Endodermal cell (in vitro differentiated cells): ENCODE results near the gene CYP11A1. TPM values are rescaled to one million over a fixed set of nuclear protein-coding genes. Genes with fewer than 3 reads are reported as not detected.

ENCODE experiments used
- DNase-seq: peaks from one replicate; pipeline ENCODE4 v3.0.0-alpha.2; 2017
- H3K27ac ChIP-seq: 2 replicates; pipeline ENCODE4 v1.5.1; 2013; ENCODE audit warnings: mild to moderate bottlenecking, low read depth, low read length, moderate library complexity
- H3K27me3 ChIP-seq: 2 replicates; pipeline ENCODE4 v1.6.1; 2013; ENCODE audit warnings: mild to moderate bottlenecking, low read length, moderate library complexity; ENCODE audit not compliant: insufficient read depth, control insufficient read depth, poor library complexity, severe bottlenecking
- H3K36me3 ChIP-seq: 2 replicates; pipeline ENCODE4 v1.7.0; 2013; ENCODE audit warnings: mild to moderate bottlenecking, low read length, moderate library complexity; ENCODE audit not compliant: control insufficient read depth, insufficient read depth
- H3K4me1 ChIP-seq: one replicate; pipeline ENCODE4 v1.7.0; 2013; ENCODE audit warnings: low read length; ENCODE audit not compliant: control insufficient read depth, insufficient read depth
- H3K4me3 ChIP-seq: 2 replicates; pipeline ENCODE4 v1.5.1; 2013; ENCODE audit warnings: mild to moderate bottlenecking, low read length, moderate library complexity
- H3K9ac ChIP-seq: 2 replicates; pipeline ENCODE4 v1.6.1; 2013; ENCODE audit warnings: mild to moderate bottlenecking, low read length, moderate library complexity; ENCODE audit not compliant: poor library complexity, severe bottlenecking; ENCODE audit errors: extremely low read depth
- H3K9me3 ChIP-seq: 2 replicates; pipeline ENCODE4 v1.6.1; 2013; ENCODE audit warnings: mild to moderate bottlenecking, low read length, moderate library complexity; ENCODE audit not compliant: control insufficient read depth
- H3K27ac Mint-ChIP-seq: 2 replicates; pipeline ENCODE4 v1.8.0; 2020; ENCODE audit warnings: mixed read lengths
- H3K27me3 Mint-ChIP-seq: 2 replicates; pipeline ENCODE4 v1.8.0; 2021; ENCODE audit warnings: mild to moderate bottlenecking, mixed read lengths; ENCODE audit not compliant: insufficient read depth
- H3K36me3 Mint-ChIP-seq: 2 replicates; pipeline ENCODE4 v1.8.0; 2020; ENCODE audit warnings: low read depth, mixed read lengths
- H3K4me1 Mint-ChIP-seq: 2 replicates; pipeline ENCODE4 v1.8.0; 2020; ENCODE audit warnings: mixed read lengths
- H3K4me3 Mint-ChIP-seq: 2 replicates; pipeline ENCODE4 v1.8.0; 2020; ENCODE audit warnings: mild to moderate bottlenecking, moderate library complexity, mixed read lengths
- H3K9me3 Mint-ChIP-seq: 2 replicates; pipeline ENCODE4 v1.8.0; 2020; ENCODE audit warnings: mild to moderate bottlenecking, mixed read lengths
- CTCF ChIP-seq: fragments of 200-600 bp; sonication (generic); conservative IDR thresholded peaks from 2 replicates; pipeline ENCODE4 v1.5.0; 2021; ENCODE audit warnings: antibody characterized with exemption, mild to moderate bottlenecking
- WGBS, 2 experiments: methylation state at CpG; one replicate each; pipeline versions ENCODE4 v1.1.5 to v1.1.7; 2013; ENCODE audit warnings: missing lambda C conversion rate in 2 of 2, mixed read lengths in 1 of 2; ENCODE audit not compliant: insufficient coverage in 1 of 2, insufficient read length in 1 of 2; 5-methylcytosine and 5-hydroxymethylcytosine counted together
- total RNA-seq, 2 donors: library from RNA; stranded (reverse); fragmentation: NEBNext Ultra II Directional in 1 of 2; extraction: Animal tissue kit (Norgen Biotek cat#: 25700) in 1 of 2; gene quantifications; 2 replicates in 1 of 2; 3 replicates in 1 of 2; pipeline ENCODE4 v1.2.1, GENCODE V29; 2021

CYP11A1 gene
- total RNA-seq, 2 donors from 2014 or later: 4.8 to 5.3 TPM

- Mint-ChIP-seq H3K4me3 (no peak overlapping the region), H3K27me3 (no peaks in the 10 kb centered on the region), H3K4me1 (peaks cover 9% of the 10 kb centered on the region), H3K36me3 (no peaks in the 10 kb centered on the region), H3K27ac (no peak overlapping the region), H3K9me3 (no peaks in the 10 kb centered on the region)
- Histone ChIP-seq H3K9me3 (no peaks in the 10 kb centered on the region), H3K4me3 (no peak overlapping the region), H3K4me1 (no peaks in the 10 kb centered on the region), H3K27me3 (no peaks in the 10 kb centered on the region), H3K36me3 (no peaks in the 10 kb centered on the region), H3K27ac (no peak overlapping the region), H3K9ac (no peak overlapping the region)
- no peak for DNase-seq
- no peak for TF ChIP-seq CTCF
- WGBS, 2 experiments: 77 to 80% methylated on average over 2 to 3 of the region's 3 CpGs
Observed at GRCh38 chr15:74384566-74384880, 17.1 kb upstream of the CYP11A1 start.

- Histone ChIP-seq H3K4me1 (no peaks in the 10 kb centered on the region), H3K9ac (no peak overlapping the region), H3K27me3 (no peaks in the 10 kb centered on the region), H3K4me3 (no peak overlapping the region), H3K27ac (no peak overlapping the region), H3K9me3 (no peaks in the 10 kb centered on the region), H3K36me3 (no peaks in the 10 kb centered on the region)
- WGBS, 2 experiments: 91 to 93% methylated on average over 7 to 8 of the region's 8 CpGs
- H3K36me3 Mint-ChIP-seq: no peaks in the 10 kb centered on the region
- DNase-seq: no peak
- no peak for TF ChIP-seq CTCF
- H3K4me1 Mint-ChIP-seq: peaks cover 4% of the 10 kb centered on the region
- no peak overlapping the region for H3K4me3 Mint-ChIP-seq
- H3K27ac Mint-ChIP-seq: peak overlapping the region; percentile 13
- no peaks in the 10 kb centered on the region for H3K27me3 Mint-ChIP-seq
- H3K9me3 Mint-ChIP-seq: no peaks in the 10 kb centered on the region
Observed at GRCh38 chr15:74383695-74384565, 16.5 kb upstream of the CYP11A1 start.

- H3K36me3 Mint-ChIP-seq: no peaks in the 10 kb centered on the region
- no peaks in the 10 kb centered on the region for H3K9me3 Mint-ChIP-seq
- no peaks in the 10 kb centered on the region for H3K27me3 ChIP-seq
- no peak for TF ChIP-seq CTCF
- H3K4me1 Mint-ChIP-seq: peaks cover 4% of the 10 kb centered on the region
- no peak overlapping the region for H3K9ac ChIP-seq
- H3K27ac Mint-ChIP-seq: peak overlapping the region; percentile 13
- H3K4me3 ChIP-seq: no peak overlapping the region
- H3K4me1 ChIP-seq: no peaks in the 10 kb centered on the region
- no peak overlapping the region for H3K27ac ChIP-seq
- 90 to 93% methylated on average over 3 to 4 of the region's 4 CpGs for WGBS, 2 experiments
- no peak overlapping the region for H3K4me3 Mint-ChIP-seq
- no peaks in the 10 kb centered on the region for H3K9me3 ChIP-seq
- DNase-seq: no peak
- no peaks in the 10 kb centered on the region for H3K36me3 ChIP-seq
- no peaks in the 10 kb centered on the region for H3K27me3 Mint-ChIP-seq
Observed at GRCh38 chr15:74383286-74383685, 15.8 kb upstream of the CYP11A1 start.
